Naive B cell (primary cell): ENCODE results near the gene THRB. TPM values are rescaled to one million over a fixed set of nuclear protein-coding genes. Genes with fewer than 3 reads are reported as not detected.

ENCODE experiments used
- ATAC-seq, 2 donors: fragments of 150-1000 bp; cut with Tn5 transposase; 2 replicates each; pipeline ENCODE4 v1.10.0; 2021; ENCODE audit warnings: low read depth in 2 of 2, mild to moderate bottlenecking in 2 of 2, moderate library complexity in 2 of 2
- DNase-seq: peaks from one replicate; pipeline ENCODE4 v3.0.0; 2022
- H3K27ac Mint-ChIP-seq, 6 donors: one replicate each; pipeline ENCODE4 v1.8.0; 2020 to 2022; ENCODE audit warnings: mild to moderate bottlenecking in 6 of 6, mixed read lengths in 6 of 6, moderate library complexity in 5 of 6, inconsistent platforms in 2 of 6
- H3K27me3 Mint-ChIP-seq, 3 donors: one replicate each; pipeline ENCODE4 v1.8.0; 2021 to 2022; ENCODE audit warnings: mixed read lengths in 3 of 3, mild to moderate bottlenecking in 1 of 3
- H3K36me3 Mint-ChIP-seq, 2 donors: one replicate each; pipeline ENCODE4 v1.8.0; 2020 to 2022; ENCODE audit warnings: mixed read lengths in 2 of 2, inconsistent platforms in 1 of 2, mild to moderate bottlenecking in 1 of 2
- H3K4me1 Mint-ChIP-seq, 3 donors: one replicate each; pipeline ENCODE4 v1.8.0; 2020 to 2022; ENCODE audit warnings: mixed read lengths in 3 of 3, inconsistent platforms in 1 of 3, mild to moderate bottlenecking in 1 of 3, moderate library complexity in 1 of 3
- H3K4me3 Mint-ChIP-seq, 8 donors: one replicate each; pipeline ENCODE4 v1.8.0; 2020 to 2022; ENCODE audit warnings: mild to moderate bottlenecking in 8 of 8, mixed read lengths in 8 of 8, moderate library complexity in 8 of 8, inconsistent platforms in 2 of 8
- H3K9me3 Mint-ChIP-seq, 7 donors: one replicate each; pipeline ENCODE4 v1.8.0; 2020 to 2022; ENCODE audit warnings: mixed read lengths in 7 of 7, mild to moderate bottlenecking in 5 of 7, inconsistent platforms in 2 of 7, moderate library complexity in 1 of 7
- polyA plus RNA-seq, 6 donors: library from polyadenylated mRNA; unstranded; fragments of 300-500 nt; fragmentation: Illumina TruSeq; gene quantifications; one replicate each; pipeline ENCODE4 v1.2.3, GENCODE V29; 2021; ENCODE audit warnings: low read depth in 6 of 6

Gene THRB
- polyA plus RNA-seq, 6 donors from 2014 or later: 0.38 to 5.1 (median 1.8) TPM

DNA sequence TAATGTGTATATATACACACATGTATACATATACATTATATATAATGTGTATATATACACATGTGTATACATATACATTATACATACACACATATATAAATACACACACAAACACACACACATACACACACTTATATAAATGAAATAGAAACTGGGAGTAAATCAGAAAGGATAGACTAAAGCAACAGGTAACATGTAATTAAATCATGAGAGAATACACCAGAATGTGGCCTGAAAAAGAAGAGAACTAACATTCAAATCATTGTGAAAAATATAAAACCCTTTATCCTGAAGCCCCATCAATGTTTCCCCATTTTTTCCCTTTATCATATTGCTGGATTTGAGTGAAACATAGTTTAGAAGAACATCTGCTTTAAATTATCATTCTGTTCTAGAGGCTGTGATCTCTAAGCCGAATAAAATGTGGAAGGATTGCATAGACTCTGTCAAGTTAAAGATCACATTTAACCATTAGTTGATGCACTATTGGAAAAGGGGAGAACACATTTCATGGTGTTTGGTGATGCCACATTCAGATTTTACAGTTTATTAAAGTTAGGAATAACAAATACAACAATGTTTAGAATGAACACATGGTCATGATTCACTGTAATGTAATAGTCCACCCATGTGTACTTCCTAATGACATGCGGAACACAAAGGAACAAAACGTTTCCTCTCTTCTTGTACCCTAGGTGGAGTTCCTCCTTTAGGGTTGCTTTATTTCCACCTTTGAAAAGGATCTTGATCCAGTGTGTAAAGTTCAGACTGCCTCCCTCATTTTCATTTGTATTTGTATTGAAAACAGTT, 12.5 kb upstream of the THRB start:
- Mint-ChIP-seq H3K27ac (peak overlapping the region; percentile 32 to 88 (median 79)), H3K9me3 (peaks cover 0 to 1% (median 0%) of the 10 kb centered on the region in 7 donors), H3K27me3 (no peaks in the 10 kb centered on the region), H3K4me3 (peak overlapping the region in 7 of 8 donors; percentile 61 to 83 (median 78)), H3K4me1 (peaks cover 47 to 65% (median 61%) of the 10 kb centered on the region in 3 donors), H3K36me3 (no peaks in the 10 kb centered on the region)
- DNase-seq: no peak
- peak; percentile 13 to 20 for ATAC-seq

DNA sequence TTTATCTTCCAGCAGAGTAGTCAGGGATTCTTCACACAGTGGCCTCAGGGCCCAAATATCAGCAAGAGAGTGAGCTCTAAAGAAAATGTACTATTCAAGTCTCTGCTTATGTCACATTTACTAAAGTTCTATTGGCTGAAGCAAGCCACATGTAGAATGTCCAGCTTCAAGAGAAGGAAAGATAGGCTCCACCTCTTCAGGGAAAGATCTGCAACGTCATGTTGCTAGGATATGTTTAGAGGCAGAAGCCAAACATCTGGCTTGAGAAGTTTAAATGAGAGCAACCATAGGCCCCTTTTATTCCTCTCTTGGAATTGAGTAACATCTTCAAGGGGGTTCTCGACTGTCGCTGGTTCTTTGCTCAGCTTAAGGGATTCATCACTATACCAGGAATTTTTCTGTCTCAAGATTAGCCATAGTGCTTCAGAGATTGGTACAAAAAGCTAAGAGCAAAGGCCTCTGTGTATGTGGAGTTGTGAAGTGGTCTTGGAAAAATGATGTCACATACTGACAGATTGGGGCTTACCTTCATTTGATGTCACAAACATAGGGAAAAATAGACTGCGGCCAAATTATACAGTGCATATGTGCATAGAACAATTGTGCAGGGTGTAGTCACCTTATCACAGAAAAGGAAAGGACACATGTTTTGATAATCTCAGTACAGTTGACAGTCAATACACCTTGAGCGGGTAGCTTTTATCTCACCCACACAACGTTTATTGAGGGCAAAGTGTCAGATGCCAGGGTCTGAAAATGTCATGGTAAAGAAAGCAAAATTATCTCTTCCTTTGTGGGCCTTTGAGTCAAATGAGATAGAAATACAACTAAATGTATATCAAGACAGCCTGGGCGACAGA, 11.3 kb upstream of the THRB start:
- Mint-ChIP-seq H3K4me3 (peak overlapping the region in 3 of 8 donors; percentile 16 to 60 (median 22)), H3K36me3 (no peaks in the 10 kb centered on the region), H3K27ac (peak overlapping the region in 5 of 6 donors; percentile 1 to 74 (median 27)), H3K27me3 (no peaks in the 10 kb centered on the region), H3K9me3 (peaks cover 0 to 1% (median 0%) of the 10 kb centered on the region in 7 donors), H3K4me1 (peaks cover 50 to 65% (median 61%) of the 10 kb centered on the region in 3 donors)
- ATAC-seq (no peak), DNase-seq (no peak)

DNA sequence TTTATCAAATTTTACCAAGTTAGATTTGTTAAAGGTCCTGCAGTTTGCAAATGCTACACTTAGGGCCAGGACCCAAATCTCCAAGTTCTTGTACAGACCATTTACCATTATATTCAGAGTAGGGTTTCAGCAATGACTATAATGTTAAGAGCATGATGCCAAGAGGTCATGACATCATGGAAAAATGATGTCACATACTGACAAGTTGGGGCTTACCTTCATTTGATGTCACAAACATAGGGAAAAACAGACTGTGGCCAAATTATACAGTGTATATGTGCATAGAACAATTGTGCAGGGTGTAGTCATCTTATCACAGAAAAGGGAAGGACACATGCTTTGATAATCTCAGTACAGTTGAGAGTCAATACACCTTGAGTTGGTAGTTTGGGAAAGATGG, 10.1 kb upstream of the THRB start:
- no peak for DNase-seq
- no peaks in the 10 kb centered on the region for H3K36me3 Mint-ChIP-seq
- peaks cover 0 to 1% (median 0%) of the 10 kb centered on the region in 7 donors for H3K9me3 Mint-ChIP-seq
- no peak overlapping the region for H3K27ac Mint-ChIP-seq
- ATAC-seq: no peak
- peaks cover 50 to 65% (median 61%) of the 10 kb centered on the region in 3 donors for H3K4me1 Mint-ChIP-seq
- H3K27me3 Mint-ChIP-seq: no peaks in the 10 kb centered on the region
- H3K4me3 Mint-ChIP-seq: peak overlapping the region in 2 of 8 donors; percentile 3 to 13

DNA sequence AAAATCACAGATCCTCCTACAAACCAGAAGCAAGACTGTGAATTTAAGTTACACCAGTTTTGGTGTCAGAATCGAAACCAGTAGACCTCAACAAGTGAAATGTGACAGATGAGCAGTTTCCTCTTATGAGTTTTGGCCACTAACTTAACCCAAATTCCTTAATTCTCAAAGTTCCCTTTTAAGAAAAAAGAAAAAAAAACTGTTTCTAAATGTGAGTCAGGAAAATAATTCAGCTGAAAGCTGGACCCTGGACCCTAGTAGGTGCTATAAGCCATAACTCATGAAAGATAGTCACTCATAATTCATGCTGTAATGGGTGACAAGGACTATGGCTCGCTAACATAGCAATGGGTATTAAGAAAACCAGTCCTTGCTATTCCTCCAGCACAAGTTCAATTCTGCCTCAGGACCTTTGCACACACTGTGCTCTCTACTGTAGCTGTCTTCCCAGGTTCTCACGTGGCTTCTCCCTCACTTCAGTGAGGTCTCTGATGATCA, 9.0 kb upstream of the THRB start:
- peak; percentile 41 for DNase-seq
- ATAC-seq: peak; percentile 68 to 73
- H3K4me3 Mint-ChIP-seq: peak overlapping the region in 7 of 8 donors; percentile 31 to 78 (median 47)
- peak overlapping the region in 3 of 6 donors; percentile 14 to 54 (median 41) for H3K27ac Mint-ChIP-seq
- H3K9me3 Mint-ChIP-seq: peaks cover 0 to 1% (median 0%) of the 10 kb centered on the region in 7 donors
- H3K36me3 Mint-ChIP-seq: no peaks in the 10 kb centered on the region
- H3K27me3 Mint-ChIP-seq: no peaks in the 10 kb centered on the region
- H3K4me1 Mint-ChIP-seq: peaks cover 49 to 62% (median 58%) of the 10 kb centered on the region in 3 donors

DNA sequence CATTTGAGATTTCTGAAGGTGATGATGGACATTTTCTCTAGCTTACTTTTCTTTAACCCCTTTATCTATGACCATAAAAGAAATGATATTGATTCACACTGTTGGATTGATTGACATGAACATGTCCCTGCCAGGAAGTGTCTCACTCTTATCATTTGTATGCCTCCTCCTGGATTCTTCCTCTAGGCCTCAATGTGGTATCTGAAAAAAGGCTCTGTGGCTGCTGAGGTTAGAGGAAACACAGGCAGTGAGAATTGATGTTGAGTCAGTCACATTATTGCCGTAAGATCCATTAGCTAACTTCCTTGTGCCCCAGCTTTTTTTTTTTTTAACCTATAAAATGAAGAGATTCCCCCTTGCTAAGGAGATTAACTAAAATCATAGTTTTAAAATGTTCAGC, 8.0 kb upstream of the THRB start:
- peak overlapping the region in 4 of 6 donors; percentile 14 to 72 (median 39) for H3K27ac Mint-ChIP-seq
- peak overlapping the region in 5 of 8 donors; percentile 29 to 78 (median 44) for H3K4me3 Mint-ChIP-seq
- DNase-seq (no peak), ATAC-seq (no peak)
- no peaks in the 10 kb centered on the region for H3K9me3 Mint-ChIP-seq
- no peaks in the 10 kb centered on the region for H3K36me3 Mint-ChIP-seq
- peaks cover 43 to 52% (median 48%) of the 10 kb centered on the region in 3 donors for H3K4me1 Mint-ChIP-seq
- no peaks in the 10 kb centered on the region for H3K27me3 Mint-ChIP-seq

DNA sequence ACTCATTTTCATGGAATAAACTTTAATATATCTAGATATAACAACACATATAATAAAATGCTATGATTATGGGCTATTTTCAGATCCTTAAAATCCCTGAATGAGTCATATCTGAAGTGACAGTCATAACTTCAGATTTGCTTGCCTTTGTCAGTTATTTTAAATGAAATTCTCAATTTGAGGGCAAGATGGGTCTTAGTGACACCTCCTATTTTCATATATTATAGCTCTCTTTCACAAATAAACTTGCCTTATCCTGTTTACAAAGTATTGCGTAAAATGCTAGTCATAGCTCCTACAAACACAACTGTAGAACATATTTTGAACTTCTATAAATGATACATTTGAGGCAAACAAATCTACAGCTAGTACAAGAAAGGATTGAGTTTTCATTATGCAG, 6.2 kb upstream of the THRB start:
- peaks cover 31 to 42% (median 41%) of the 10 kb centered on the region in 3 donors for H3K4me1 Mint-ChIP-seq
- H3K36me3 Mint-ChIP-seq: no peaks in the 10 kb centered on the region
- H3K4me3 Mint-ChIP-seq: no peak overlapping the region
- DNase-seq (no peak), ATAC-seq (no peak)
- H3K27ac Mint-ChIP-seq: no peak overlapping the region
- no peaks in the 10 kb centered on the region for H3K9me3 Mint-ChIP-seq
- no peaks in the 10 kb centered on the region for H3K27me3 Mint-ChIP-seq

DNA sequence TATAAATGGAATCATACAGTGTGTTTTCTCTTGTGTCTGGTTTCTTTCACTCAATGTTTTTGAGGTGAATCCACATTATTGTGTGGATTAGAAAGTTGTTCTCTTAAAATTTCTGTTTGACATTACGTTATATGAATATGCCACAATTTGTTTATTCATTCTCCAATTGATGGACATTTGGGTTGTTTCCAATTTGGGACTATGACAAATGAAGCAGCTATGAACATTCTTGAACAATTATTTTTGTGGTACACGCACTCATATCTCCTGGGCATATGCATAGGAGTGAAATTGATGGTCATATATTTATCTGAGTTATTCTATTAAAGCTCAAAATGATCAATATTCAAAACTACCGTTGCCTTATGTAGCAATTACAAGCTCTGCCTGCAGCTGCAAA, 5.3 kb upstream of the THRB start:
- Mint-ChIP-seq H3K9me3 (no peaks in the 10 kb centered on the region), H3K4me3 (no peak overlapping the region), H3K27ac (no peak overlapping the region), H3K36me3 (peaks cover 0 to 7% of the 10 kb centered on the region in 2 donors), H3K4me1 (peaks cover 31 to 37% (median 36%) of the 10 kb centered on the region in 3 donors), H3K27me3 (no peaks in the 10 kb centered on the region)
- no peak for DNase-seq
- ATAC-seq: no peak

DNA sequence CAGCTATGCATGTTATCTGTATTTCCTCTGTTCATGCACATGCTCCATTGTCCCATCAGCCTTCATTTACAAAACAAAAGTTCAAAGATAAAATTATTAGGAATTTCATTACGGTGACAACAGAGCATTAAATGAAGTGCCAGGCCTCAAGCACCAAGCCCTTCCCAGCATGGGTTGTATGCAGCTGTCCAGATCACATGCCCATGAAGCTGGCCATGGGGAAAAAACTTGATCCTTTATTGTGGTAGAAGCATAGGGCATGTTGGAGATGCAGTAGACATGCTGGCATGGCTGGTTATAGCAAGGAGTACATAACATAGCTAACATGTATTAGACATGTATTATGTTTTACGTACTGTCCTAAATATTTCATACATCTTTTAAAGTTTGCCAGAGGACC, 4.1 kb upstream of the THRB start:
- Mint-ChIP-seq H3K27ac (no peak overlapping the region), H3K36me3 (peaks cover 0 to 7% of the 10 kb centered on the region in 2 donors), H3K4me1 (peaks cover 21 to 30% (median 27%) of the 10 kb centered on the region in 3 donors), H3K4me3 (peak overlapping the region in 1 of 8 donors; percentile 38), H3K27me3 (no peaks in the 10 kb centered on the region), H3K9me3 (no peaks in the 10 kb centered on the region)
- DNase-seq (no peak), ATAC-seq (no peak)

DNA sequence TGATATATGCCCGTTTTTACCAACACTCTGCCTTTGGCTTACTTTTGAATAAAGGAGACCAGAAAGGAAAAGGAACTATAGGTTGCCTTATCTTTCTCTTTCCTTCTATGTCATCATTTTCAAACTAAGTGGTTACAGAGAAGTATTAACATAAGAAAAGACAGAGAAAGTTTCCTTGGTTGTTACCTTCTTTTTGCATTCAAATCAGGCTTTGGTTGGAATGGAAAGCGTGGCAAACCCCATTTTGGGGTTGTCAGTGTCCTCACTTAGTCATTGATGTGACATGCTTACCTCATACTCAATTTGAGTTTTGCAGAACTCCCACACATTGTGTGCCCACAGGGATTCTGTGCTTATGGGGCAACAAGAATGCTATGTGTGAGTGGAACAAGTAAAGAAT, 3.7 kb upstream of the THRB start:
- H3K4me3 Mint-ChIP-seq: peak overlapping the region in 1 of 8 donors; percentile 40
- no peaks in the 10 kb centered on the region for H3K9me3 Mint-ChIP-seq
- DNase-seq (no peak), ATAC-seq (no peak)
- H3K36me3 Mint-ChIP-seq: peaks cover 0 to 7% of the 10 kb centered on the region in 2 donors
- H3K27ac Mint-ChIP-seq: no peak overlapping the region
- no peaks in the 10 kb centered on the region for H3K27me3 Mint-ChIP-seq
- peaks cover 21 to 29% (median 26%) of the 10 kb centered on the region in 3 donors for H3K4me1 Mint-ChIP-seq

DNA sequence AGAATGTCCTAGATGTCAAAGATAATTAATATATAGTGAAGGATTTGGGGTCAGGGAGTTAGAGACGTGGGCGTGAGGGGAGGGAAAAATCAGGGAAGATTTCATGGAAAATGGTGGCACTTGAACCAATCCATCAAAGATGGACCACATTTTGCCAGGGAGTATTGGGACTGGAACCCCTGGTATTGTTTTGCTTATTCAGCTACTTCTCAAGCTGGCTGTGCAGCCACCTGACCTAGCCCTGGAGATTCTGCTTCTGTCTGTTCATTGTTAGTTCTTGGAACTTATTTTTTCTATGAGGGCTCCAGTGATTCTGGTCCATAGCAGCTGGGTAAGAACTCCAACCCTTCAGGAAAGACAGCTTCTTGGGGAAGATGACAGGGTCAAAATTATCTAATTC, 3.3 kb upstream of the THRB start:
- DNase-seq (no peak), ATAC-seq (no peak)
- H3K9me3 Mint-ChIP-seq: no peaks in the 10 kb centered on the region
- peaks cover 0 to 7% of the 10 kb centered on the region in 2 donors for H3K36me3 Mint-ChIP-seq
- H3K4me1 Mint-ChIP-seq: peaks cover 21 to 27% (median 21%) of the 10 kb centered on the region in 3 donors
- peak overlapping the region in 1 of 8 donors; percentile 40 for H3K4me3 Mint-ChIP-seq
- H3K27ac Mint-ChIP-seq: no peak overlapping the region
- H3K27me3 Mint-ChIP-seq: no peaks in the 10 kb centered on the region

DNA sequence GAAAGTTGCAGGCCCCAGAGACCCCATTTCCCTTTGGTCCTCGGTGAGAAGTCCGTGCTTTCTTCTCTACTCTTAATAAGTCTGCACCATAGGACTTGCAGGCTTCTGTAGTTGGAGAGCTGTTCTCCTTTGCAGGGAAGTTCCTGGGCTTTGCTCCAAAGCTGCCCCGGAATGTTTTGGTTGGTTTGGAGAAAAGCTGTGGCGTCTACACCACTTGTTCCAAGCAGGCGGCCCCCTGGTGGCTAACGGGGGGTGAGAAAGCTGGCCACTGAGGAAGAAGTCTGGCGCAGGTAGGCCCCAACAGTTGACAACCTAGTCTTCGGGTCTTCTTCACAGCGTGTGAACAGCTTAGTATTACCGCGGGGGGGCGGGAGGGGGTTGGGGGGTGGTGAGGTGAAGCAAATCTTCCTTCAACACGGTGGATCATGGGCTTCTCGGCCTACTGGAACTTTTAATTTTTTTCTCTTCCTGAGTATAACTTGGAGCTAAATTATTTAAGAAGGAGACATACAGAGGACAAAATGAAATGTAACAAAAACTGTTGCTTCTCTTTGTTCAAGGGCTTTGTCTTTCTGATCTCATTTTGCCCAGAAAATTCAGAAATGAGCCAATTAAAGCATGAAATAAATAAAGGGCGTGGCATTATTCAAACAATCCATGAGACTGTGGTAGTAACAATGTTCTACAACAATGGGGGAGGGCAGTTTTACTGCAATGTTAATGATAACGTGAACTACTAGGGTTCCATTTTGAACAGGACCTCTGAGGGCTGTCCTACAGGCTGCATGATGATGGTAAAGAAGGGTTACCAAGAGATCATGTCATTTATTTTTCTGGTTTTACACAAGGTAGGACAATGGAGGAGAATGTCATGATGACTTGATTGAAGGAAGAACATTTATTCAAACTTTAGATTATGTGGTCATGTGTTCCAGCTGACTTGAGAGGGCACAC, 2.2 kb upstream of the THRB start:
- Mint-ChIP-seq H3K4me3 (peak overlapping the region; percentile 59 to 98 (median 96)), H3K36me3 (peaks cover 0 to 7% of the 10 kb centered on the region in 2 donors), H3K27me3 (peaks cover 0 to 6% (median 0%) of the 10 kb centered on the region in 3 donors), H3K27ac (peak overlapping the region in 2 of 6 donors; percentile 60 to 70), H3K4me1 (peaks cover 15 to 23% (median 16%) of the 10 kb centered on the region in 3 donors), H3K9me3 (no peaks in the 10 kb centered on the region)
- peak; percentile 53 for DNase-seq
- no peak for ATAC-seq

DNA sequence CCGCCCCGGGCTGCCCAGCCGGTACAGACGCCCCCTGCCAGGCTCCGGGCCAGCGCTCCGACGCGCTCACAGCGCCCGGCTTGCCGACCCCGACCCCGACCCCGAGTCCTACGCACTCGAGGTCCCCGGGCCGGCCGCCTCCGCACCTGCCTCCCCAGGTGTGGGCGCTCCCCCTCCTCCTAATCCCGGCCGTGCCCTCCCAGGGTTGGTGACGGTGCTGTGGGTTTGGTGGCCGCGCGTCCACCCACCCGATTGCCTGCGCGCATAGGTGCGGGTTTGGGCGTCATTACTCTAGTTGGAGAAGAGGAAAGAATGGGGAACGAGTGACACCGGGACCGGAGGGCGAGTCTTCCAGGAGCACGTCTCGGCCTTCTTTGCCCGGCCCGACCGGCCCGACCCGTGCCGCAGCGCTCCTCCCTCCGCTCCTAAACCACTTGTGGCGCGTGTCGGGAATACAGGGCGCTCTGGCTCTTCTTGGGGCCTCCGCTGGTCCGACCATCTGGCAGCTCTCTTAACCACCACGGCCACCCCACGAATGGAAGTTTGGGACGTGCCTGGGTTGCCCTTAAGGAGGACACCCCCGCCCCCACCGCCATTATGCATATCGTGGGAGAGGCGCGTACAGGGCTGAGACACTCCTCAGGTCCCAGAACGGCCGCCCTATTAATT, 810 bp upstream of the THRB start:
- H3K9me3 Mint-ChIP-seq: no peaks in the 10 kb centered on the region
- peaks cover 0 to 7% of the 10 kb centered on the region in 2 donors for H3K36me3 Mint-ChIP-seq
- H3K4me3 Mint-ChIP-seq: peak overlapping the region; percentile 87 to 98 (median 97)
- DNase-seq: peak; percentile 57
- peaks cover 0 to 7% (median 2%) of the 10 kb centered on the region in 3 donors for H3K27me3 Mint-ChIP-seq
- peaks cover 15 to 23% (median 16%) of the 10 kb centered on the region in 3 donors for H3K4me1 Mint-ChIP-seq
- ATAC-seq: peak; percentile 36 to 43
- peak overlapping the region; percentile 49 to 96 (median 84) for H3K27ac Mint-ChIP-seq
